HepG2 (cell line): ENCODE measurements around the gene CGNL1. TPM values are rescaled to one million over a fixed set of nuclear protein-coding genes. Genes with fewer than 3 reads are reported as not detected.

Experiments used
- E2F2 ChIP-seq: sonication (generic); formaldehyde crosslinking; IDR thresholded peaks from 2 replicates; pipeline ENCODE4 v1.4.0; 2020; ENCODE audit warnings: missing genetic modification reagents, borderline replicate concordance
- FLYWCH1 ChIP-seq: sonication (generic); formaldehyde crosslinking; IDR thresholded peaks from 2 replicates; pipeline ENCODE4 v1.8.1; 2023; ENCODE audit warnings: mild to moderate bottlenecking, missing genetic modification reagents
- FOXP1 ChIP-seq, 2 experiments: fragments of 450-650 bp in 1 of 2; IDR thresholded peaks; 2 replicates each; pipeline ENCODE4 v1.6.1; 2017 to 2018; ENCODE audit warnings: antibody characterized with exemption in 1 of 2
- GPN1 ChIP-seq: sonication (generic); formaldehyde crosslinking; IDR thresholded peaks from 2 replicates; pipeline ENCODE4 v1.5.1; 2020; ENCODE audit warnings: missing genetic modification reagents, borderline replicate concordance
- PAX8 ChIP-seq: sonication (generic); formaldehyde crosslinking; IDR thresholded peaks from 2 replicates; pipeline ENCODE4 v1.8.0; 2022; ENCODE audit warnings: mild to moderate bottlenecking, missing genetic modification reagents, borderline replicate concordance
- PITX1 ChIP-seq: sonication (generic); formaldehyde crosslinking; IDR thresholded peaks from 2 replicates; pipeline ENCODE4 v1.5.1; 2020; ENCODE audit warnings: mild to moderate bottlenecking, missing genetic modification reagents
- RFXANK ChIP-seq: IDR thresholded peaks from 2 replicates; pipeline ENCODE4 v1.6.1; 2016
- TEAD3 ChIP-seq: optimal IDR thresholded peaks from 2 replicates; pipeline ENCODE3; 2016; ENCODE audit warnings: borderline replicate concordance
- TMF1 ChIP-seq: sonication (generic); formaldehyde crosslinking; IDR thresholded peaks from 2 replicates; pipeline ENCODE4 v1.8.1; 2022; ENCODE audit warnings: low read depth, missing genetic modification reagents
- YEATS4 ChIP-seq: sonication (generic); formaldehyde crosslinking; IDR thresholded peaks from 2 replicates; pipeline ENCODE4 v1.4.0; 2020; ENCODE audit warnings: missing genetic modification reagents, borderline replicate concordance
- ZHX2 ChIP-seq, 2 experiments: sonication (generic) in 1 of 2; formaldehyde crosslinking in 1 of 2; IDR thresholded peaks; 2 replicates each; pipeline versions ENCODE4 v1.6.1 to v1.9.0; 2014 to 2022; ENCODE audit warnings: antibody characterized with exemption in 1 of 2, borderline replicate concordance in 1 of 2, inconsistent platforms in 1 of 2, low read depth in 1 of 2, missing genetic modification reagents in 1 of 2
- ZIK1 ChIP-seq: sonication (generic); formaldehyde crosslinking; IDR thresholded peaks from 2 replicates; pipeline ENCODE4 v1.5.0; 2020; ENCODE audit warnings: mild to moderate bottlenecking, low read depth, missing genetic modification reagents, borderline replicate concordance
- ZNF180 ChIP-seq: sonication (generic); formaldehyde crosslinking; IDR thresholded peaks from 2 replicates; pipeline ENCODE4 v1.4.0; 2020; ENCODE audit warnings: low read depth, missing genetic modification reagents, borderline replicate concordance
- ZNF224 ChIP-seq: sonication (generic); formaldehyde crosslinking; IDR thresholded peaks from 2 replicates; pipeline ENCODE4 v1.5.0; 2020; ENCODE audit warnings: mild to moderate bottlenecking, missing genetic modification reagents
- ZNF232 ChIP-seq: sonication (generic); formaldehyde crosslinking; IDR thresholded peaks from 2 replicates; pipeline ENCODE4 v1.4.0; 2020; ENCODE audit warnings: missing genetic modification reagents, borderline replicate concordance
- ZNF317 ChIP-seq: sonication (generic); formaldehyde crosslinking; IDR thresholded peaks from 2 replicates; pipeline ENCODE4 v1.5.0; 2020; ENCODE audit warnings: mild to moderate bottlenecking, missing genetic modification reagents
- ZNF354B ChIP-seq: sonication (generic); formaldehyde crosslinking; IDR thresholded peaks from 2 replicates; pipeline ENCODE4 v1.8.0; 2022; ENCODE audit warnings: mild to moderate bottlenecking, missing genetic modification reagents
- ZNF382 ChIP-seq: sonication (generic); formaldehyde crosslinking; IDR thresholded peaks from 2 replicates; pipeline ENCODE4 v1.5.0; 2020; ENCODE audit warnings: missing genetic modification reagents, mild to moderate bottlenecking, borderline replicate concordance
- ZNF749 ChIP-seq: sonication (generic); formaldehyde crosslinking; IDR thresholded peaks from 2 replicates; pipeline ENCODE4 v1.8.0; 2022; ENCODE audit warnings: mild to moderate bottlenecking, missing genetic modification reagents, moderate library complexity, borderline replicate concordance
- ZSCAN12 ChIP-seq: sonication (generic); formaldehyde crosslinking; IDR thresholded peaks from 2 replicates; pipeline ENCODE4 v1.9.0; 2021; ENCODE audit warnings: mild to moderate bottlenecking, missing genetic modification reagents
- ZSCAN21 ChIP-seq: sonication (generic); formaldehyde crosslinking; IDR thresholded peaks from 2 replicates; pipeline ENCODE4 v1.8.0; 2022; ENCODE audit warnings: mild to moderate bottlenecking, missing genetic modification reagents, moderate library complexity, borderline replicate concordance
- polyA plus RNA-seq, 8 experiments: library from polyadenylated mRNA; depleted of rRNA in 3 of 8; stranded (reverse) in 7 of 8; unstranded in 1 of 8; fragments of >200 nt; fragmentation: Illumina TruSeq in 4 of 8; extraction: Trizol in 4 of 8; gene quantifications; 2 replicates each; pipeline versions ENCODE4 v1.2.1 to v1.2.3, GENCODE V29; 2011 to 2016; ENCODE audit warnings: low read depth in 4 of 8, missing spikeins in 1 of 8, mixed read lengths in 1 of 8; ENCODE audit not compliant: insufficient read depth in 1 of 8
- total RNA-seq, 5 experiments: library from RNA; depleted of rRNA; stranded (reverse); fragments of >200 nt; fragmentation: Illumina TruSeq; extraction: Trizol; gene quantifications; 2 replicates each; pipeline ENCODE4 v1.2.3, GENCODE V29; 2016; ENCODE audit warnings: low read depth in 1 of 5
- TF ChIP-seq, protein P1 (sequence below): IDR thresholded peaks from 2 replicates; pipeline ENCODE4 v1.6.1; 2016; ENCODE audit warnings: low read depth

CGNL1 gene
- total and polyA plus RNA-seq, 2 of the 13 experiments (the other 11 are each of a cell fraction or from before 2014, with no cell fraction given), result 5.6 to 15.6 TPM

DNA sequence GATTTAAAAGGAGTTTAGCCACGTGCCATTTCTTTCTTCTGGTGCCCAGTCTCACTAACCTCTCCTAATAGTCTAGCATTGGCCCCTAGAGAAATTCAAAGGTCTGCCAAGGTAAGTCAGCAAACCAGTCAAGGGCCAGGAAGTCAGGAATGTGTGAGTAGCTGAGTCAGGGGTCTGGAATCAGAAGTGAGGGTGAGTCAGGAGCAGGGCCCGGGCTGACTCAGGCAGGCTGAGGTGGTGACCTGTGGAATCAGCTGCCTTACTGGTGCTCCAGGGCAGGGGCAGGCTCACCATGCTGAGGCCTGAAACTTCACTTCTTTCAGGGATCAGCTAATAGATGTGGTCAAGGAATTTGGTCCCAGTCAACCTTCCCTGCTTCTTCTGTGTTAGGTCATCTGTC, 109.6 kb downstream of the CGNL1 start (continued):
- no peak for TF ChIP-seq ZIK1 (CRISPR knock-in tag)
- TF ChIP-seq ZHX2 (IDR thresholded peaks at IDR 0.05; ENCODE audit: low read depth), result no peak
- TF ChIP-seq ZHX2 (CRISPR knock-in tag; IDR thresholded peaks at IDR 0.05; ENCODE audit: borderline replicate concordance), result no peak
- no peak for TF ChIP-seq ZSCAN21 (CRISPR knock-in tag)
- TF ChIP-seq ZNF224 (CRISPR knock-in tag), result no peak
- TF ChIP-seq FLYWCH1, result no peak
- TF ChIP-seq FOXP1 (IDR thresholded peaks at IDR 0.05), result no peak
- TF ChIP-seq FOXP1 (CRISPR knock-in tag; IDR thresholded peaks at IDR 0.05), result no peak
- no peak for TF ChIP-seq ZNF180 (CRISPR knock-in tag)
- TF ChIP-seq ZSCAN12 (CRISPR knock-in tag), result no peak
- TF ChIP-seq PAX8, result no peak
- no peak for TF ChIP-seq ZNF317
- TF ChIP-seq ZNF232 (CRISPR knock-in tag), result no peak
- TF ChIP-seq, protein P1, sequence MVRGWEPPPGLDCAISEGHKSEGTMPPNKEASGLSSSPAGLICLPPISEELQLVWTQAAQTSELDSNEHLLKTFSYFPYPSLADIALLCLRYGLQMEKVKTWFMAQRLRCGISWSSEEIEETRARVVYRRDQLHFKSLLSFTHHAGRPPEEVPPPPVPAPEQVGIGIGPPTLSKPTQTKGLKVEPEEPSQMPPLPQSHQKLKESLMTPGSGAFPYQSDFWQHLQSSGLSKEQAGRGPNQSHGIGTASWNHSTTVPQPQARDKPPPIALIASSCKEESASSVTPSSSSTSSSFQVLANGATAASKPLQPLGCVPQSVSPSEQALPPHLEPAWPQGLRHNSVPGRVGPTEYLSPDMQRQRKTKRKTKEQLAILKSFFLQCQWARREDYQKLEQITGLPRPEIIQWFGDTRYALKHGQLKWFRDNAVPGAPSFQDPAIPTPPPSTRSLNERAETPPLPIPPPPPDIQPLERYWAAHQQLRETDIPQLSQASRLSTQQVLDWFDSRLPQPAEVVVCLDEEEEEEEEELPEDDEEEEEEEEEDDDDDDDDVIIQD (CRISPR knock-in tag), result peak; percentile 68
- TF ChIP-seq ZNF749 (CRISPR knock-in tag), result no peak
- no peak for TF ChIP-seq YEATS4
- TF ChIP-seq TMF1 (CRISPR knock-in tag), result no peak
- TF ChIP-seq PITX1 (CRISPR knock-in tag), result no peak
- TF ChIP-seq ZNF354B, result no peak
- TF ChIP-seq E2F2 (CRISPR knock-in tag), result no peak
- no peak for TF ChIP-seq RFXANK (CRISPR knock-in tag)
- TF ChIP-seq TEAD3, result peak; percentile 89
- TF ChIP-seq GPN1 (CRISPR knock-in tag), result no peak
- no peak for TF ChIP-seq ZNF382
